Esophagus muscularis mucosa (tissue), 4 donors: ENCODE results near the gene KIAA0825. TPM values are rescaled to one million over a fixed set of nuclear protein-coding genes. Genes with fewer than 3 reads are reported as not detected.

Experiments used
- DNase-seq: peaks from one replicate; pipeline ENCODE4 v3.0.0-alpha.2; 2017; ENCODE audit errors: extremely low spot score
- H3K27ac ChIP-seq, 4 donors: fragments of 200-600 bp; sonication (generic); replicated peaks in 1 of 4; 1 replicate in 3 of 4; 2 replicates in 1 of 4; pipeline ENCODE4 v1.5.1; 2016 to 2019; ENCODE audit warnings: mild to moderate bottlenecking in 1 of 4
- H3K27me3 ChIP-seq, 4 donors: fragments of 200-600 bp; sonication (generic); one replicate each; pipeline versions ENCODE4 v1.5.1 to v1.6.0; 2016 to 2019
- H3K36me3 ChIP-seq, 4 donors: fragments of 200-600 bp; sonication (generic); one replicate each; pipeline ENCODE4 v1.5.1; 2016 to 2019
- H3K4me1 ChIP-seq, 4 donors: fragments of 200-600 bp; sonication (generic); one replicate each; pipeline ENCODE4 v1.5.1; 2016 to 2019
- H3K4me3 ChIP-seq, 4 donors: fragments of 200-600 bp; sonication (generic); 1 replicate in 2 of 4; 2 replicates in 2 of 4; pipeline ENCODE4 v1.5.1; 2016 to 2019; ENCODE audit warnings: mild to moderate bottlenecking in 4 of 4, moderate library complexity in 1 of 4
- H3K9me3 ChIP-seq, 4 donors: fragments of 200-600 bp; sonication (generic); 1 replicate in 3 of 4; 2 replicates in 1 of 4; pipeline ENCODE4 v1.5.1; 2016 to 2019
- EP300 ChIP-seq: sonication (generic); formaldehyde crosslinking; IDR thresholded peaks from one replicate; pipeline ENCODE4 v1.6.1; 2017; ENCODE audit warnings: antibody characterized with exemption
- POLR2A ChIP-seq: fragments of 450-650 bp; IDR thresholded peaks from one replicate; pipeline ENCODE4 v1.6.1; 2017; ENCODE audit warnings: antibody characterized with exemption, moderate library complexity, mild to moderate bottlenecking, low read depth
- POLR2AphosphoS5 ChIP-seq, 2 donors: sonication (generic); formaldehyde crosslinking; IDR thresholded peaks; one replicate each; pipeline ENCODE4 v1.6.1; 2017; ENCODE audit warnings: antibody characterized with exemption in 2 of 2
- WGBS: methylation state at CpG from one replicate; pipeline ENCODE4 v1.1.5; 2018; 5-methylcytosine and 5-hydroxymethylcytosine counted together
- intact Hi-C: fragments of 100-400 bp; cut with DNase I; formaldehyde crosslinking; loops from one replicate; pipeline ENCODE4 v1.15.1; 2023
- total RNA-seq, 4 donors: library from RNA; depleted of rRNA; stranded (reverse); fragments of >200 nt; gene quantifications; one replicate each; pipeline versions ENCODE4 v1.1.0 to v1.2.1, GENCODE V29; 2016
- TF ChIP-seq, protein P1 (sequence below), 3 experiments: fragments of 200-600 bp in 2 of 3; fragments of 450-650 bp in 1 of 3; sonication (generic) in 2 of 3; IDR thresholded peaks; one replicate each; pipeline ENCODE4 v1.5.1; 2017 to 2019; ENCODE audit warnings: antibody characterized with exemption in 3 of 3, mild to moderate bottlenecking in 2 of 3, moderate library complexity in 1 of 3

Gene KIAA0825
- total RNA-seq, 4 donors from 2014 or later: 2.3 to 4.2 (median 2.9) TPM

DNA sequence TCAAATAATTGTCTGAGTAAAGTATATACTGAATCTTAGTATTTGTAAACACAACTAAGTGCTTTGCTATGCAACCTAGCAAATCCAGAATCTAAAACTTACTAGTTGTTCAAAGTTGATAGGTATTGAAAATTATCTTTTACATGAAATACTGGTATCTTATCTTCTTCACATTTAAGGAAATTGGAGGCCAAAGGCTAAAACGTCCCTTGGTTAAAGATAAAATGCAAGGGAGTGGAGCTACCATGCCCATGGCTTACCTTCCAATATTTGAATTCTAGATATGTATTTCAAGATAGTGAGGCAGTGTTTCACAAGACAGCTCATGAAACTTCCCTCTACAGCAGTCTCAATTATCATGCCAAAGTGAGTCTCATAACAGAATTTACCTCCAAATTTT lies 373.5 kb downstream of the KIAA0825 start:
- Histone ChIP-seq H3K27ac (no peak overlapping the region), H3K4me3 (no peak overlapping the region), H3K4me1 (peaks cover 7 to 29% (median 23%) of the 10 kb centered on the region in 4 donors), H3K9me3 (no peaks in the 10 kb centered on the region), H3K36me3 (no peaks in the 10 kb centered on the region), H3K27me3 (no peaks in the 10 kb centered on the region)
- TF ChIP-seq, protein P1, sequence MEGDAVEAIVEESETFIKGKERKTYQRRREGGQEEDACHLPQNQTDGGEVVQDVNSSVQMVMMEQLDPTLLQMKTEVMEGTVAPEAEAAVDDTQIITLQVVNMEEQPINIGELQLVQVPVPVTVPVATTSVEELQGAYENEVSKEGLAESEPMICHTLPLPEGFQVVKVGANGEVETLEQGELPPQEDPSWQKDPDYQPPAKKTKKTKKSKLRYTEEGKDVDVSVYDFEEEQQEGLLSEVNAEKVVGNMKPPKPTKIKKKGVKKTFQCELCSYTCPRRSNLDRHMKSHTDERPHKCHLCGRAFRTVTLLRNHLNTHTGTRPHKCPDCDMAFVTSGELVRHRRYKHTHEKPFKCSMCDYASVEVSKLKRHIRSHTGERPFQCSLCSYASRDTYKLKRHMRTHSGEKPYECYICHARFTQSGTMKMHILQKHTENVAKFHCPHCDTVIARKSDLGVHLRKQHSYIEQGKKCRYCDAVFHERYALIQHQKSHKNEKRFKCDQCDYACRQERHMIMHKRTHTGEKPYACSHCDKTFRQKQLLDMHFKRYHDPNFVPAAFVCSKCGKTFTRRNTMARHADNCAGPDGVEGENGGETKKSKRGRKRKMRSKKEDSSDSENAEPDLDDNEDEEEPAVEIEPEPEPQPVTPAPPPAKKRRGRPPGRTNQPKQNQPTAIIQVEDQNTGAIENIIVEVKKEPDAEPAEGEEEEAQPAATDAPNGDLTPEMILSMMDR (IDR thresholded peaks at IDR 0.05): no peak
- TF ChIP-seq POLR2AphosphoS5 (IDR thresholded peaks at IDR 0.05) (no peak), POLR2A (no peak), EP300 (no peak)
- intact Hi-C loops: no loop called here
- 50% methylated on average over 1 of the region's 1 CpG for WGBS
- no peak for DNase-seq

DNA sequence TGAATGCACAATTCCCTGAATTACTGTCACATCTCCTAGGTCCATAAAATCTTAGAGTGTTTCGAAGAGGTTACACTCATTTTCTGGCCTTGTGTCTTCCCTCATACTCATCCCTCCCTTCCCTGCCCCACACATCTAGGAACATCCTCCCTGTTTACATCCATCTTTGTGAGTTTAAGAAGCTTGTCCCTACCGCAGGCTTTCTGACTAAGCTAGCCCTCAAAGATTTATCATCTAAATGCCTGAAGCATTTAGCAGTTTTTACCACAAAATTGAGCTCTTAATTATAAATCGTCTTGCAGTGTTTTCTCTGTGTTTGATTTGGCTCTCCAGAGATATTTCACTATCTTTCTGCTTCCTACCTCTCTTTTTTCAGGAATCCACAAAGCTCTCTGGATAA lies 374.8 kb downstream of the KIAA0825 start:
- WGBS: 53% methylated on average over 3 of the region's 3 CpGs
- DNase-seq: no peak
- H3K27me3 ChIP-seq: no peaks in the 10 kb centered on the region
- H3K4me1 ChIP-seq: peaks cover 7 to 39% (median 31%) of the 10 kb centered on the region in 4 donors
- H3K27ac ChIP-seq: no peak overlapping the region
- H3K9me3 ChIP-seq: no peaks in the 10 kb centered on the region
- H3K4me3 ChIP-seq: no peak overlapping the region
- intact Hi-C loops: no loop called here
- TF ChIP-seq POLR2A: no peak
- no peak for TF ChIP-seq POLR2AphosphoS5 (IDR thresholded peaks at IDR 0.05)
- TF ChIP-seq EP300: no peak
- TF ChIP-seq, protein P1 (IDR thresholded peaks at IDR 0.05): no peak
- H3K36me3 ChIP-seq: no peaks in the 10 kb centered on the region

DNA sequence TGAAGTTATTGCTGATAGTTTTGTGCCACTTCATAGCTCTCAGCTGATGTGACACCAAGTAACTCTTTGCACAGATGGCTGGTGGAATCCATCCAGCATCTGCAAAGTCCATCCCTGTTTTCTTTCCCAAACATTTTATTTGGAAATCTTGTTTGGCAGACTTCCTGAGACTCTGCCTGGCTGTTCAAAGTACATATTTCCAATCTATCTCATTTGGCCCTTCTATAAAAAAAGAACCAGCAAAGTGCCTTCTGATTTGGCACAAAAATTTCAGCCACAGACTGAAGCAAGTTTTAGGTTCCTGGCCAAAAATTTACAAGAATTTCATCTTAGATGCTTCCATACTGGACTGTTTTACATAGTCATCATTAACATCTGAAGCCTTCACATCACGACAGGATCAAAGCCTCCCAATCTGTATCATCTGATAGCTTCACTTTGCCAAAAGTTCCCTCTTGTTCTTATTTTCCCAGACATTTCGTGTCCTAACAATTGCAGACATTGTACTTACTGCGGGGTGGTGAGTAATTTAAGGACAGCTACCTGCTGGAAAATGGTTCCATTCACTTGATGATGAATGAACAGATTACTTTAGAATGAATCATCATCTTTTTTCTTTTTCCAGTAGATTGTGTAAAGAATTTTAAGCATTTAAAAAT lies 377.3 kb downstream of the KIAA0825 start:
- DNase-seq: no peak
- Histone ChIP-seq H3K36me3 (no peaks in the 10 kb centered on the region), H3K27me3 (no peaks in the 10 kb centered on the region), H3K9me3 (peaks cover 0 to 2% (median under 1%) of the 10 kb centered on the region in 4 donors), H3K27ac (peak overlapping the region in 3 of 4 donors; percentile 12 to 55 (median 36)), H3K4me1 (peaks cover 7 to 39% (median 31%) of the 10 kb centered on the region in 4 donors), H3K4me3 (peak overlapping the region in 1 of 4 donors; percentile 5)
- TF ChIP-seq EP300: no peak
- peak in 1 of 2 donors; percentile 7 for TF ChIP-seq POLR2AphosphoS5 (IDR thresholded peaks at IDR 0.05)
- WGBS: 34% methylated on average over 3 of the region's 3 CpGs
- intact Hi-C loops: no loop called here

DNA sequence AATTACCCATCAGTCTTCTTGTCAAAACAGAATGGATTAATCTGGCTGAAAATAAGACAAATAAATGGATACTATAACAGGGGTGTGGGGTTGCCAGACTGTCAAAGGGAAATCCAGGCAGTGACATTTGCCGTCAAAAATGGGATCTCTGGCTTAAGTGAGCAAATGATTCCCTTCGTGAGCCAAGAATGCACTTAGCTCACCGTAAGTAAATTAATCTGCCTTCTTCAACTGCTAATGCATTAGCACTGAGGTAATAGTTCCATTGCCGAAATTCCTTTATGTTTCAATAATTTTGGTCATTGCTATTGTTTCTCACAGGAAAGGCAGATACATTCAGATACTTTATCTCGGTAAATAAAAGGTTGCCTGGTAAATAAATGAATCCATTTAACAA lies 377.8 kb downstream of the KIAA0825 start:
- peaks cover 7 to 39% (median 31%) of the 10 kb centered on the region in 4 donors for H3K4me1 ChIP-seq
- no peak for DNase-seq
- peaks cover 0 to 7% (median 3%) of the 10 kb centered on the region in 4 donors for H3K9me3 ChIP-seq
- 28% methylated on average over 5 of the region's 5 CpGs for WGBS
- peak overlapping the region in 1 of 4 donors; percentile 5 for H3K4me3 ChIP-seq
- no peaks in the 10 kb centered on the region for H3K36me3 ChIP-seq
- TF ChIP-seq POLR2A: no peak
- H3K27ac ChIP-seq: peak overlapping the region in 2 of 4 donors; percentile 16 to 37
- intact Hi-C loops: no loop called here
- H3K27me3 ChIP-seq: no peaks in the 10 kb centered on the region

DNA sequence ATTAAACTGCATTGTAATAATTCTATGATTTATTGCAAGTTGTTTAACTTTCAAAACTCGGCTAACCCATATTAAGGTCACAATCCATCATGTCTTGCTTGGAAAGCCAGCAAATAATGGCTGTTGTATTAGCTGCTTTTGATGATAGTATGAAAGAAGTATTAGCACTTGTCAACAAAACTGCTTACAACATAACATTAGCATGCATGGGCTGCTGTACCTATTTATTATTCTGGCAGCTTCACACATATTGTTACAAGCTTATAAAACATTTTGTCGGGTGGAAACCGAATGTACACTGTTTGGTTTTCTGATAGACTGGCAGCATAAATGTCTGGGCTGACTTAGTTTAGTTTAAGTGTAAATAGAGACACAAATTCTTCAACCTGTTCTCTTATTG lies 378.3 kb downstream of the KIAA0825 start:
- Histone ChIP-seq H3K27ac (peak overlapping the region in 2 of 4 donors; percentile 16 to 37), H3K27me3 (no peaks in the 10 kb centered on the region), H3K36me3 (no peaks in the 10 kb centered on the region), H3K4me3 (no peak overlapping the region), H3K9me3 (peaks cover 0 to 12% (median 8%) of the 10 kb centered on the region in 4 donors), H3K4me1 (peaks cover 7 to 39% (median 31%) of the 10 kb centered on the region in 4 donors)
- 33% methylated on average over 3 of the region's 3 CpGs for WGBS
- no peak for DNase-seq
- intact Hi-C loops: no loop called here
- TF ChIP-seq, protein P1 (IDR thresholded peaks at IDR 0.05): no peak
- TF ChIP-seq EP300 (no peak), POLR2AphosphoS5 (IDR thresholded peaks at IDR 0.05) (no peak), POLR2A (no peak)

DNA sequence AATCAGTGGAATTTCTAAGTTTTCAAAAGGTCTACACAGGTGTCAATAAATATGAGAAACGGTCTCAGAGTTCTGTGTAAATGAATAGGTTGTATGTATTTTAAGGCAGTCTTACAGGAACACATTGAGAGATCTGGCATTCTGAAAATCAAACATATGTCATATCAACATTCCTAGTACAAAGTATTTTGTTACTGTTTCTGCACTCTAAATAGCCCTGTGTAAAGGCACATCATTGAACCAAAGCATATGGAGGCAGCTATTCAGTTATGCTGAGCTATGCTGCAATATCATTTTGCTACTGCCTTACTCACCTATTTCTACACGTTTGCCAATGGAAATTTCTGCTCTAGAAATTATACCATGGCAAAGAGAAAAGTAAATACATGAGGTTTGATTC lies 379.1 kb downstream of the KIAA0825 start:
- DNase-seq: no peak
- no peaks in the 10 kb centered on the region for H3K36me3 ChIP-seq
- intact Hi-C loops: no loop called here
- peaks cover 7 to 39% (median 31%) of the 10 kb centered on the region in 4 donors for H3K4me1 ChIP-seq
- H3K9me3 ChIP-seq: peaks cover 0 to 18% (median 10%) of the 10 kb centered on the region in 4 donors
- H3K4me3 ChIP-seq: no peak overlapping the region
- H3K27ac ChIP-seq: no peak overlapping the region
- no peaks in the 10 kb centered on the region for H3K27me3 ChIP-seq
- no peak for TF ChIP-seq EP300
- TF ChIP-seq, protein P1 (IDR thresholded peaks at IDR 0.05): no peak
- TF ChIP-seq POLR2AphosphoS5 (IDR thresholded peaks at IDR 0.05): no peak
- TF ChIP-seq POLR2A: no peak
- 35% methylated on average over 2 of the region's 2 CpGs for WGBS
